Raji (cell line): ENCODE results near the gene RBMX2.

Source experiments
- POLR2A ChIP-seq: IDR thresholded peaks from 2 replicates; pipeline ENCODE4 v1.6.1; 2011; ENCODE audit warnings: low read depth, low read length, control low read depth; ENCODE audit not compliant: insufficient read depth

The RBMX2 gene

DNA sequence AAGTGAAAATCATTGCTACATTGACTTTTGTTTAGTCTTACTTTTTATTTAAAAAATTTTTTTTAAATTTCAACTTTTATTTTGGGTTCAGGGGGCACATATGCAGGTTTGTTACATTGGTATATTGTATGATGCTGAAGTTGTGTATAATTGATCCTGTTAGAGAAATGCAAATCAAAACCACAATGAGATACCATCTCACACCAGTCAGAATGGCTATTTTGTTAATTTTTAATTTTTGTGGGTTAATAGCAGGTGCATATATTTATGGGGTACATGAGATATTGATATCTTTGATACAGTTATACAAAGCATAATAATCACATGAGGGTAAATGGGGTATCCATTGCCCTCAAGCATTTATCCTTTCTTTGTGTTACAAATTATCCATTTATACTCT is 34.1 kb downstream of the RBMX2 start:
- no peak for TF ChIP-seq POLR2A

DNA sequence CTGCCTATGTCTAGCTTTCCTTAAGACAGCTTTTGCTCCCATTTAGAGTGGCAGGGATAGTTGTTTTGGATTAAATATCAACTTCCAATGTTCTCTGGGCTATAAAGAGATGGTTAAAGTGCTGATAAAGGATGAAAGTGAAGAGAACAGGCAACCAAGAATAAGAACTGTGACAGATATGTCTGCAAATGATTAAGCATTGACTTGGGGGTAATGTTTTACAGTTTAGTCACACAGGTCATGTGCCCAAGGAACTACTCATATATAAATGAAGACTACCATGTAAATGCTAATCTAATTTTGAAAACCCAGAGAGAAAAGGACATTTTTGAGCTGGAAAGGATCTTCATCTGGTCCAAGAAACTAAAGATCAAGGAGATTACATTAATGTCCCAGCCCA is 42.1 kb downstream of the RBMX2 start:
- no peak for TF ChIP-seq POLR2A

DNA sequence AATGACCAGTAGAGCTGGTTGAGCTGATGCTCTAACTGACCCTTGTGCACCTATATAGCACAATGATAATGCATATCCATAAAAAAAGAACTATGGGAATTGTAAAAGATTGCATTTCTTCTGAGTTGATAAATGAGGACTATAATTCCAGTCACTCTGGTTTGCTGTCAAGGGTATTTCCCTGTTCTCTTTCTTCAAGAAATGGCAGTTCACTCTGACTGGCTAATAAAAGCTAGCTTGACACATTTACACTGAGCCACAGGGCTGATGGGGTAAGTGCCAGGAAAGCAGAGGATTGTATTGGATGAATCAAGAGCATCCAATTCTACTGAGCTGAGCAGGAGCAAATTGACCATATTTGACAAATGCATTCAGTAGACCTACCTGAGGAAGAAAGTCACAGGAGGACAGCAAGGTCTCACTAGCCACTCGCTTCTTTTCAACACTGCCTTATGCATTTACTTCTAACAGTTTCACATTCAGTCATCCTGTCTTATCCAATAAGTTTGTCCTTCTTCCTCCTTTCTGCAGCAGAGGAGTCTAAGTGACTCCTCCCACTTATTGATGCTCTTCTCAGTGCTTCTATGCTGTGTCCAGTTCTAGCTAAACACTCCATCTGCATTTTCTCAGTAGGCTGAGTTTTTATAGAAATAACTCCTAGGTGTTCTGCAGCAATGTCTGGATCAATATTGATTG is 43.0 kb downstream of the RBMX2 start:
- no peak for TF ChIP-seq POLR2A

DNA sequence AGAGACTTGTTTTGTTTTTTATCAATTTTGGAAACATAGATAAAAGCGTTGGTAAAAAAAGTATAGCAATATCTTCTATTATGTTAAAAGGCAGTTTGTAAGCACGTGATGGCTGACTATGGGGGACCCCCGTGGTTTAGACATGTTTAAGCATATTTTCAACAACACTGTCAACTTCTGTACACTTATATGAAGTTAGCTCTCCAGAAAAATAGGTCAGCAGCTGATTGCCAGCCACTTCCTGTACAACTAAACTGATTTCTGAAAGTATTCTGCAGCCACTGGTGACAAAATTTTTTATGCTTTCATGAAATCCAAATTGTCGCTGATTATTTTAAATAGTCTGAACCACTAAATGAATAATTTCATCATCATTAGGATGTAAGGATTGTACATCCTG is 45.2 kb downstream of the RBMX2 start:
- no peak for TF ChIP-seq POLR2A
